GM04504 (cell line): Measurements from ENCODE around the gene LIPT2.
A peak's percentile ranks its signal among the peaks of the same experiment; 100 is the strongest.
"Not testable (repeated sequence)": the region's sequence is repeated elsewhere in the genome, so short reads cannot be mapped to it uniquely, and the experiment has no call there.

Source experiments
- DNase-seq: peaks from one replicate; pipeline ENCODE4 v3.0.0-alpha.2; 2012; ENCODE audit warnings: low read depth

Gene LIPT2

DNA sequence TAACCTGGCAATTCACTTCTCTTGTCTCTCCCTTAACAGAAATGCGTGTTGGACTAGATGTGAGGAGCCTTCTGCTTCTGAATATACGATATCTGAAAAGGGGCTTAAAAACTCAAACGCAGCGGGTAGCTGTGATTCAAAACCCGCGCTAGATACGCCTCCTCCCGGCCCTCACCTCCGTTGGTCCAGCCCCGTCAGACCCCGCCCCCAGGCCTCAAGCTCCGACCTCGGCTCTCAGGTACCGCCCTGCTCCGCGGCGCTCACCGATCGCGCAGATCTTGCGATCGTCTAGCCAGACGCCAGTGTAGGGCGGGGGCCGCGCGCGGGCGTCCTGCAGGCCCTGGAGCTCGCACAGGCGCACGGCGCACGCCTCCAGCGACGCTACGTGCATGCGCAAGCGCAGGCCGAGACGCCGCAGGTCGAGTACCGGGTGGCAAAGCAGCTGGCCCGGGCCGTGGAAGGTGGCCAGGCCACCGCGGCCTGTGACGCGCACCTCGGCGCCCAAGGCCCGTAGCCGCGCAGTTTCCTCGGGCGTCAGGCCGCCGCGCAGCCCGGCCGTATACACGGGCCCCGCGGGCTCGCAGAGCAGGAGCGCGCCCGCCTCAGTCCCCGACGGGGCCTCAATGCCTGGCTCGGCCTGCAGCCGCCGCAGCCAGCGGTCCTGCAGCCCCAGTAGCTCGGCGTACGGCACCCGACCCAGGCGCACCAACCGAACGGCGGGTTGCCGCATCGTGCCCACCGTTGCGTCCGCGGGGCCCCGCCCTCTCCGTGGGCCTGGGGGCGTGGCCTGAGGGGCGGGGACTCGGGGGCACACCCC, at the start of gene LIPT2:
TSS of gene LIPT2 (minus strand) at position 751 of the 817 bp plus-strand sequence. CDS start at position 730, 21 bp downstream.
- peak; percentile 93 for DNase-seq

GRCh38 chr11:74541466-74541865, 47.9 kb upstream of the LIPT2 start:
- no peak for DNase-seq

- DNase-seq: no peak
These were observed 46.7 kb upstream of the LIPT2 start for GRCh38 chr11:74540270-74540669.

- no peak for DNase-seq
These were observed 45.2 kb upstream of the LIPT2 start for GRCh38 chr11:74538680-74539079.

GRCh38 chr11:74535371-74536160, 42.0 kb upstream of the LIPT2 start:
- no peak for DNase-seq

- DNase-seq: not testable (repeated sequence)
These were observed 41.4 kb upstream of the LIPT2 start for GRCh38 chr11:74534946-74535275.

GRCh38 chr11:74534216-74534945, 40.9 kb upstream of the LIPT2 start:
- DNase-seq: no peak

DNA sequence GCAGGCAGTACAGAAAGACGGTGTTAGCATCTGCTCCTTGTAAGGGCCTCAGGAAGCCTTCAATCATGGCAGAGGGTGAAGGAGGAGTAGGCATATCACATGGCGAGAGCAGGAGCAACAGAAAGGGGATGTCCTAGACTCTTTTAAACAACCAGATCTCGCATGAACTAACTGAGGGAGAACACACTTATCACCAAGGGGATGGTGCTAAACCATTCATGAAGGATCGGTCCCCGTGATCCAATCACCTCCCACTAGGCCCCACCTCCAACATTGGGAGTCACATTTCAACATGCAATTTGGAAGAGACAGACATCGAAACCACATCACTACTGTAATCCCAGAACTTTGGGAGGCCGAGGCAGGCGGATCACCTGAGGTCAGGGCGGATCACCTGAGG, 39.9 kb upstream of the LIPT2 start:
- no peak for DNase-seq

- no peak for DNase-seq
These were observed 39.1 kb upstream of the LIPT2 start for GRCh38 chr11:74532501-74533246.

DNA sequence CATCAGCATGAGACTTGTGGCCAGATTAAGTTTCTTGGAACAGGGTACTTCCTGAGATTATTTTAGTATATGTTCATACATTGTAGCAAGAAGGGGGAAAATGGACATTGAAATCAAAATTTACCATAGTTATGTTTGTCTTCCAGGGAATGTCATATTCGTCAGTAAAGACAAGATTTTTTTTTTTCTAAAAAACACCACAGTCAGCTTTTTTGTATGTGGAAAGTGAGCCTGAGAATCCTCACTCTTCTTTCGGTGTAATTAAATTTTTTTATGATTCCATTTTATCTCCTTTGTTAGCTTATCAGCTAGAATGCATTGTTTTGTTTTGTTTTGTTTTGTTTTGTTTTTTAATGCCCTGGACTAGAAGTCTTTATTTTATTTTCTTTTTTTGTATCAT, 31.5 kb upstream of the LIPT2 start:
- no peak for DNase-seq

DNA sequence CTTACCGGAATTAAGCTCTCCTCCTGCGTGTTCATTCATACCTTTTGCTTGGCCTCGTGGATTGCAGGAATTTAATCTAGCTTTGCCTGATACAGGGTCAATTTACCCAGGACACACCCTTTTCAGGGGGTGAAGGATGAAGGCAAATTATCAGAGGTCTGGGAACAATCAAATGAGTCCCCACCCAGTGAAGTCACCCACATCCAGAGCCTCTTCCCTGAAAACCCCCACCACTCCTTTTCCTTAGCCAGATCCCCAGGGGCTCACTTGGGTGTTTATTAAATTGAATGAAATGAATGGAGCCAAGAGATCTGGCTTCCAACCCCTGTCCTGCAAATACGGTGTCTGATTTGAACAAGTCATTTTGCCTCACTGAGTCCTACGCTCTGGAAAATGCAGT, 31.0 kb upstream of the LIPT2 start:
- DNase-seq: no peak

DNA sequence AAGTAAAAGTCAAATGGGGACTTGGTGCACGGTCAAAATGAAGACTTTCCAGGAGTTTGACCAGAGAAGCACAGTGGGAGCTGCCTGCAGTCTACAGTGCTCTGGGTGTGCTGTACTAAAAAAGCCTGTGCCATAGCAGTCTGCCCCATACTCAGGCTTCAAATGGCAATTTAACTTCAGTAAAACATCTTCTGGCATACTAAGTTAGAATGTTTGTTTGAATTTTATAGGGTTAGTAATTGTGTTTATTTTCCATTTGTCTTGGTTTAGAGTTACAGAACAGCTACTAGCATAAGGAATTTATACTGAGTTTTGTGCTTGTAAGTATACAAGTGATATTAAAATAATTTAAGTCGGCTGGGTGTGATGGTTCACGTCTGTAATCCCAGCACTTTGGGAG, 29.3 kb upstream of the LIPT2 start:
- DNase-seq: no peak

GRCh38 chr11:74521666-74522252, 28.2 kb upstream of the LIPT2 start:
- DNase-seq: no peak

DNA sequence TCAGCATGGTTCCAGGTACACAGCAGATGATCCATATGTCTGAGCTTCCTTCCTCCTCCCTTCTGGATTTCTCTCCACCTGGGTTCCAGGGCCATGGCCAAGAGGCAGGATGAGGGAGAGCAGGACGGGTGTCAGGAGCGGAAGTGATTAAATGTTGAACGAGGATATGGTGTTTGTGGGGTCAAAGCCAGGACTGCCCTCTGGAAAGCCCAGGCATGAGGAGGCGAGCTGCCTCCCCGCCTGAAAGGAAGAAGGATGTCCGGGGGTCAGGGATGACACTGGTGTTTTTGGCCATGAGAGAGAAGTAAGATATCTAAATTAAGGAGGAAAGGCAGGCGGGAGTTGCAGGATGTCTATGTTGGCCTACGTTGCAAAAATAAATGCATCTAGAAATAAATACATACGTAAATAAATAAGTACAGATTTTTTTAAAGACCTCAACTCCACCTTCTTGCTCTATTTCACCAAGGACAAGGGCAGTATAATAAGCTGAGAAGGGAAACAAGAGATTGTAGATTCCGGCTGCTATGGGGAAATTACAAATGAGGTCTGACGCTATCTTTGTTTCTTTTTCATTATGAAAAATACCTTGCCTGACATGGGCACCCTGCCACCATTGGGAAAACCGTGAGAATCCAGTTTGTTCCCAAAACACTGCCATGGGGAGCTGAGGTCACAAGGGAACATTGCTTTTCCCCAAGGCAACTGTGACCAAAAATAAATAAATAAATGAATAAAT, 27.6 kb upstream of the LIPT2 start:
- DNase-seq: no peak

- DNase-seq: no peak
These were observed 26.8 kb upstream of the LIPT2 start for GRCh38 chr11:74520316-74520715.

- no peak for DNase-seq
These were observed 26.2 kb upstream of the LIPT2 start for GRCh38 chr11:74519710-74520109.

GRCh38 chr11:74517592-74517991, 24.1 kb upstream of the LIPT2 start:
- DNase-seq: not testable (repeated sequence)

DNA sequence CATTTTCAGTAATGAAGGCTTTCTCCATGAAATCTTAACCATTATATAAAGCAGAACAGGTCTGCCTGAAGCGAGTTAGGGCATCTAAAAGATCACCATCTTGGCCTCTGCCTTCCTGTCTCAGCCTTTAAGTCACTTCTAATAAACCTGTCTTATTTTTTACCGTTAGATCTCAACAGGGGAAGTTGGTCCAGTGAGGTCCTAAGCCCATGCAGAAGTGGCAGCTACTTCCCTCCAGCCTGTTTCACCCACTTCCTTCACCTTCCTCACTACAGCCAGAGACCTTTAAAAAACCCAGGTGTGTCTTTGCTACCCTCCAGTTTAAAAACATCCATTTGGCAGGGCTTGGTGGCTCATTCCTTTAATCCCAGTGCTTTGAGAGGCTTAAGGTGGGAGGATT, 14.1 kb upstream of the LIPT2 start:
- no peak for DNase-seq

- no peak for DNase-seq
These were observed 13.3 kb upstream of the LIPT2 start for GRCh38 chr11:74506823-74507222.

DNA sequence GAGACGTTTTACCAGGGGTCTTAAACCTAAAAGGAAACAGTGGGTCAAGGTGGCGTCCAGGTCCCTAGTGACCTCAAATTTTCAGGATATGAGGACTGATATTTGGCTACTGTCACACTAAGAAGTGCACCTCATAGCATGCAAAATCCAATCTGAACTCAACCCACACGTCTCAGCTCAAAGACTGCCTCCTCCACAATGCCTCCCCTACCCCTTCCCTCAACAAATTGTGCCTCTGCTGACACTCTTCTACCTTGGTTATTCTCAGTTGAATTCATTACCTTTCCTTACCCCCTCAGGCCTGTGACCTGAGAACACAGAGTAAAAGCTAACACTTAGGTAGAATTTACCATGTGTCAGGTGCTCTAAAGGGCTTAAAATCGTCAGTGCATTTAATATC, 12.4 kb upstream of the LIPT2 start:
- DNase-seq: no peak

- no peak for DNase-seq
These were observed 10.7 kb upstream of the LIPT2 start for GRCh38 chr11:74504100-74504691.
